Breast epithelium (tissue), 3 donors: Measurements from ENCODE around the gene SFI1.
"Not testable (repeated sequence)": the region's sequence is repeated elsewhere in the genome, so short reads cannot be mapped to it uniquely, and the experiment has no call there.

ENCODE experiments used
- CTCF ChIP-seq, 3 donors: fragments of 450-650 bp; IDR thresholded peaks; one replicate each; pipeline ENCODE4 v1.5.1; 2016 to 2017; ENCODE audit warnings: antibody characterized with exemption in 3 of 3, mild to moderate bottlenecking in 3 of 3, moderate library complexity in 3 of 3
- POLR2A ChIP-seq: fragments of 450-650 bp; IDR thresholded peaks from one replicate; pipeline ENCODE4 v1.6.1; 2016; ENCODE audit warnings: antibody characterized with exemption, mild to moderate bottlenecking, moderate library complexity
- POLR2AphosphoS5 ChIP-seq, 3 donors: sonication (generic); formaldehyde crosslinking; IDR thresholded peaks; one replicate each; pipeline ENCODE4 v1.6.1; 2017; ENCODE audit warnings: antibody characterized with exemption in 3 of 3

DNA sequence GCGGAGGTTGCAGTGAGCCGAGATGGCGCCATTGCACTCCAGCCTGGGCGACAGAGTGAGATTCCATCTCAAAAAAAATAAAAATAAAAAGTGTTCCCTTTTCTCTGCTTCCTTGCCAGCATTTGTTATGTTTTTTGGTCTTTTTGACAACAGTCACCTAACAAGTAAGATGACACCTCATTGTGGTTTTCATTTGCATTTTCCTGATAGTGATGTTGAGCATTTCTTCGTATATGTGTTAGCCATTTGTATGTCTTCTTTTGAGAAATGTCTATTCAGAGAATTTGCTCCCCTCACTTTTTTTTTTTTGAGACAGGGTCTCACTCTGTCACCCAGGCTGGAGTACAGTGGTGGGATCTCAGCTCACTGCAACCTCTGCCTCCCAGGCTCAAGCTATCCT lies 27.8 kb downstream of the SFI1 start:
- TF ChIP-seq POLR2AphosphoS5 (IDR thresholded peaks at IDR 0.05); CTCF (IDR thresholded peaks at IDR 0.05); POLR2A: not testable (repeated sequence)
